ENCODE measurements around the gene CATSPERZ.

Gene CATSPERZ

GRCh38 chr11:64285885-64286800 lies 14.0 kb upstream of the CATSPERZ start:
- peak; percentile 43 for DNase-seq

GRCh38 chr11:64286801-64287159 lies 13.4 kb upstream of the CATSPERZ start:
- DNase-seq, result no peak

GRCh38 chr11:64287676-64288352 lies 12.3 kb upstream of the CATSPERZ start:
- DNase-seq, result no peak

GRCh38 chr11:64288353-64288750 lies 11.8 kb upstream of the CATSPERZ start:
- no peak for DNase-seq

GRCh38 chr11:64289002-64289564 lies 11.1 kb upstream of the CATSPERZ start:
- DNase-seq, result no peak

- no peak for DNase-seq
These were observed 9.6 kb upstream of the CATSPERZ start for GRCh38 chr11:64290352-64291261.

- no peak for DNase-seq
These were observed 8.9 kb upstream of the CATSPERZ start, which contains the start of gene KCNK4 for GRCh38 chr11:64291262-64291751. KCNK4 (plus strand) TSS chr11:64291302; CDS start chr11:64293019, 1,717 bp downstream.

GRCh38 chr11:64291752-64292459 lies 8.3 kb upstream of the CATSPERZ start:
- no peak for DNase-seq

- no peak for DNase-seq
These were observed 7.5 kb upstream of the CATSPERZ start for GRCh38 chr11:64292460-64293254.

GRCh38 chr11:64294774-64295173 lies 5.4 kb upstream of the CATSPERZ start:
- DNase-seq, result no peak

GRCh38 chr11:64295760-64296159 lies 4.4 kb upstream of the CATSPERZ start:
- no peak for DNase-seq

- no peak for DNase-seq
These were observed 3.9 kb upstream of the CATSPERZ start for GRCh38 chr11:64296236-64296635.

- no peak for DNase-seq
These were observed 3.1 kb upstream of the CATSPERZ start for GRCh38 chr11:64296830-64297698.

GRCh38 chr11:64297699-64298358 lies 2.3 kb upstream of the CATSPERZ start:
- DNase-seq, result no peak

- no peak for DNase-seq
These were observed 952 bp upstream of the CATSPERZ start for GRCh38 chr11:64298966-64299846.

GRCh38 chr11:64303109-64304031 lies 3.2 kb downstream of the CATSPERZ start:
- no peak for DNase-seq

GRCh38 chr11:64304032-64304315 lies 3.8 kb downstream of the CATSPERZ start:
- no peak for DNase-seq

Measured in NCI-H1694 treated with DMSO at 0.1 percent for 48 hours (cell line).